Adrenal gland (tissue), 12 donors: ENCODE measurements around the gene RFLNA. TPM values are rescaled to one million over a fixed set of nuclear protein-coding genes. Genes with fewer than 3 reads are reported as not detected.

Experiments used
- DNase-seq, 7 donors: peaks; one replicate each; pipeline ENCODE4 v3.0.0-alpha.2; 2019 to 2020
- H3K27ac ChIP-seq, 5 donors: fragments of 200-600 bp; sonication (generic) in 4 of 5; 1 replicate in 3 of 5; 2 replicates in 2 of 5; pipeline versions ENCODE4 v1.5.1 to v1.8.0; 2016 to 2020; ENCODE audit warnings: mild to moderate bottlenecking in 1 of 5
- H3K27me3 ChIP-seq: fragments of 200-600 bp; 2 replicates; pipeline ENCODE4 v1.8.0; 2021
- H3K36me3 ChIP-seq, 2 donors: fragments of 200-600 bp; replicated peaks in 1 of 2; 1 replicate in 1 of 2; 2 replicates in 1 of 2; pipeline versions ENCODE4 v1.5.1 to v1.8.0; 2018 to 2022
- H3K4me1 ChIP-seq, 2 donors: fragments of 200-600 bp; replicated peaks in 1 of 2; 1 replicate in 1 of 2; 2 replicates in 1 of 2; pipeline versions ENCODE4 v1.5.1 to v1.8.0; 2018 to 2021
- H3K4me3 ChIP-seq, 4 donors: fragments of 200-600 bp; sonication (generic) in 3 of 4; one replicate each; pipeline ENCODE4 v1.5.1; 2016 to 2018
- H3K9me3 ChIP-seq, 3 donors: fragments of 200-600 bp; sonication (generic) in 1 of 3; replicated peaks in 1 of 3; 1 replicate in 2 of 3; 2 replicates in 1 of 3; pipeline versions ENCODE4 v1.5.1 to v1.8.0; 2016 to 2021
- CTCF ChIP-seq, 6 experiments: fragments of 450-650 bp in 4 of 6; fragments of 200-600 bp in 2 of 6; sonication (generic) in 1 of 6; IDR thresholded peaks; 1 replicate in 5 of 6; 2 replicates in 1 of 6; pipeline versions ENCODE4 v1.5.1 to v1.8.0; 2016 to 2021; ENCODE audit warnings: antibody characterized with exemption in 6 of 6, mild to moderate bottlenecking in 2 of 6, moderate library complexity in 1 of 6
- POLR2A ChIP-seq, 2 donors: fragments of 450-650 bp; IDR thresholded peaks; one replicate each; pipeline ENCODE4 v1.6.1; 2017; ENCODE audit warnings: antibody characterized with exemption in 2 of 2, mild to moderate bottlenecking in 2 of 2, moderate library complexity in 1 of 2
- WGBS, 4 donors: extraction: QIAGEN DNeasy Blood & Tissue Kit in 2 of 4; methylation state at CpG; one replicate each; pipeline versions ENCODE4 v1.1.5 to v1.1.7; 2013 to 2017; 5-methylcytosine and 5-hydroxymethylcytosine counted together
- intact Hi-C, 2 donors: fragments of 100-400 bp; cut with DNase I; formaldehyde crosslinking; loops; one replicate each; pipeline versions ENCODE4 v1.14.1 to v1.15.0; 2022 to 2023
- polyA plus RNA-seq, 3 donors: library from polyadenylated mRNA; stranded (reverse); fragments of 200-250 nt in 2 of 3; fragments of 350-450 nt in 1 of 3; fragmentation: Illumina TruSeq in 1 of 3; extraction: RNeasy Lipid Tissue Mini Kit (QIAGEN cat#74804) in 1 of 3; gene quantifications; one replicate each; pipeline ENCODE4 v1.2.3, GENCODE V29; 2013 to 2014
- total RNA-seq, 9 donors: library from RNA; depleted of rRNA in 4 of 9; stranded (reverse); fragments of >200 nt in 4 of 9; fragments of 120-200 nt in 1 of 9; fragmentation: NEBNext Ultra II Directional in 1 of 9; extraction: Animal tissue kit (Norgen Biotek cat#: 25700) in 1 of 9; gene quantifications; one replicate each; pipeline versions ENCODE4 v1.1.0 to v1.2.4, GENCODE V29; 2013 to 2023
- donor health status: healthy with polysubstance abuse.
- donor health status: Bipolar disorder and iron deficiency.
- donor health status: DM: yes; HTN: yes; CAD: no.
- donor health status: DM: no; HTN: no; CAD: no.
- donor health status: DM: no; HTN: no; CAD: no.
- donor health status: DM: yes; HTN: yes; CAD: no.

Gene RFLNA
- total and polyA plus RNA-seq, 12 donors = 0.38 to 3.9 (median 1.4) TPM; not detected in 1

GRCh38 chr12:124314207-124314606, 19.3 kb downstream of the RFLNA start:
- H3K36me3 ChIP-seq = no peaks in the 10 kb centered on the region
- TF ChIP-seq POLR2A (IDR thresholded peaks at IDR 0.05) (no peak), CTCF (IDR thresholded peaks at IDR 0.05) (no peak)
- no peaks in the 10 kb centered on the region for H3K9me3 ChIP-seq
- no peak overlapping the region for H3K27ac ChIP-seq
- no peaks in the 10 kb centered on the region for H3K4me1 ChIP-seq
- H3K4me3 ChIP-seq = no peak overlapping the region
- intact Hi-C loops = no loop called here
- H3K27me3 ChIP-seq = no peaks in the 10 kb centered on the region
- 83 to 91% (median 89%) methylated on average over 17 to 30 of the region's 30 CpGs for WGBS, 4 donors
- no peak for DNase-seq

GRCh38 chr12:124314766-124315165, 19.9 kb downstream of the RFLNA start:
- 67 to 80% (median 72%) methylated on average over 4 to 9 of the region's 9 CpGs for whole genome bisulfite sequencing, 4 donors
- Histone ChIP-seq H3K27ac (no peak overlapping the region), H3K27me3 (no peaks in the 10 kb centered on the region), H3K9me3 (no peaks in the 10 kb centered on the region), H3K4me1 (no peaks in the 10 kb centered on the region), H3K36me3 (no peaks in the 10 kb centered on the region), H3K4me3 (no peak overlapping the region)
- TF ChIP-seq POLR2A (IDR thresholded peaks at IDR 0.05) = no peak
- no peak for TF ChIP-seq CTCF (IDR thresholded peaks at IDR 0.05)
- intact Hi-C loops = loop anchor here (5.0 kb wide), 2 partner anchors 262 to 272 kb away; no protein-coding TSS in a partner anchor
- DNase-seq = no peak

GRCh38 chr12:124315372-124316044, 20.6 kb downstream of the RFLNA start:
- TF ChIP-seq CTCF (IDR thresholded peaks at IDR 0.05) (no peak), POLR2A (IDR thresholded peaks at IDR 0.05) (no peak)
- intact Hi-C loops = loop anchor here (5.0 kb wide), 2 partner anchors 263 to 273 kb away; no protein-coding TSS in a partner anchor

GRCh38 chr12:124316257-124316900, 21.5 kb downstream of the RFLNA start:
- DNase-seq = no peak
- WGBS, 4 donors = 76 to 84% (median 82%) methylated on average over 10 to 12 of the region's 12 CpGs
- H3K36me3 ChIP-seq = no peaks in the 10 kb centered on the region
- TF ChIP-seq CTCF (IDR thresholded peaks at IDR 0.05) (no peak), POLR2A (IDR thresholded peaks at IDR 0.05) (no peak)
- H3K4me1 ChIP-seq = no peaks in the 10 kb centered on the region
- no peak overlapping the region for H3K4me3 ChIP-seq
- no peaks in the 10 kb centered on the region for H3K27me3 ChIP-seq
- no peaks in the 10 kb centered on the region for H3K9me3 ChIP-seq
- intact Hi-C loops = loop anchor here (5.0 kb wide), 2 partner anchors 264 to 274 kb away; no protein-coding TSS in a partner anchor
- no peak overlapping the region for H3K27ac ChIP-seq

More at GRCh38 chr12:124315372-124316044, 20.6 kb downstream of the RFLNA start:
- WGBS, 4 donors = 71 to 83% (median 75%) methylated on average over 12 to 17 of the region's 17 CpGs
- Histone ChIP-seq H3K36me3 (no peaks in the 10 kb centered on the region), H3K4me3 (no peak overlapping the region), H3K27ac (no peak overlapping the region), H3K9me3 (no peaks in the 10 kb centered on the region), H3K27me3 (no peaks in the 10 kb centered on the region), H3K4me1 (no peaks in the 10 kb centered on the region)
- no peak for DNase-seq
